GM19035 (cell line): ENCODE measurements around the gene FUT6.
"Not testable (repeated sequence)": the region's sequence is repeated elsewhere in the genome, so short reads cannot be mapped to it uniquely, and the experiment has no call there.

ENCODE experiments used
- ATAC-seq: cut with Tn5 transposase; IDR thresholded peaks from one replicate; pipeline ENCODE4 v1.9.1; 2021; ENCODE audit not compliant: unreplicated experiment

Gene FUT6

GRCh38 chr19:5787409-5788182, 51.9 kb downstream of the FUT6 start:
- ATAC-seq, result no peak

GRCh38 chr19:5786593-5787408, 52.7 kb downstream of the FUT6 start:
- ATAC-seq, result no peak

GRCh38 chr19:5785423-5785822, 54.1 kb downstream of the FUT6 start:
- ATAC-seq, result no peak

GRCh38 chr19:5784581-5785147, 54.8 kb downstream of the FUT6 start, which contains the start of gene PRR22:
PRR22 (minus strand) TSS chr19:5784746; CDS start chr19:5784660, 86 bp downstream.
- ATAC-seq, result no peak

- no peak for ATAC-seq
Measured at GRCh38 chr19:5782945-5783919, 56.3 kb downstream of the FUT6 start.

GRCh38 chr19:5782322-5782721, 57.2 kb downstream of the FUT6 start:
- no peak for ATAC-seq

GRCh38 chr19:5780916-5781315, 58.6 kb downstream of the FUT6 start:
- not testable (repeated sequence) for ATAC-seq
